ENCODE data around the gene PHLDA1.

DNA sequence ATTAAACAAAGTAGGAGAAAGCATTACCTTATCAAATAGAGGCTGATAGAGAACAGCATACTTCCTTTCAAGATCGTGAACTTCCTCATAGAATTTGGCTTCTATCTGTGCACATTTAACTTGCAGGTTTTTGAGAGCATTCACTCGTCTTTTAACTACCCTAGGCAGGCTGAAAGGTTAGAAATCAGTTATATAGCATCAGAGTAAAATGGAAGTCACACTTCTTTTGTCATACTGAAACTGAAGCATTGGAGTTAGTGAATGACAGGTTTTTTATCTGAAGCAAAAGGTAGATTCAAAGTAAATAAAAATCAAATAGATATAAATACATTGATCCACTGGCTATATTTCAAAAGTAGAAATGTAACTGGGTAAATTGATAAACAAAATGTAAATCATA lies 28.5 kb upstream of the PHLDA1 start:
- TF ChIP-seq, protein P1, sequence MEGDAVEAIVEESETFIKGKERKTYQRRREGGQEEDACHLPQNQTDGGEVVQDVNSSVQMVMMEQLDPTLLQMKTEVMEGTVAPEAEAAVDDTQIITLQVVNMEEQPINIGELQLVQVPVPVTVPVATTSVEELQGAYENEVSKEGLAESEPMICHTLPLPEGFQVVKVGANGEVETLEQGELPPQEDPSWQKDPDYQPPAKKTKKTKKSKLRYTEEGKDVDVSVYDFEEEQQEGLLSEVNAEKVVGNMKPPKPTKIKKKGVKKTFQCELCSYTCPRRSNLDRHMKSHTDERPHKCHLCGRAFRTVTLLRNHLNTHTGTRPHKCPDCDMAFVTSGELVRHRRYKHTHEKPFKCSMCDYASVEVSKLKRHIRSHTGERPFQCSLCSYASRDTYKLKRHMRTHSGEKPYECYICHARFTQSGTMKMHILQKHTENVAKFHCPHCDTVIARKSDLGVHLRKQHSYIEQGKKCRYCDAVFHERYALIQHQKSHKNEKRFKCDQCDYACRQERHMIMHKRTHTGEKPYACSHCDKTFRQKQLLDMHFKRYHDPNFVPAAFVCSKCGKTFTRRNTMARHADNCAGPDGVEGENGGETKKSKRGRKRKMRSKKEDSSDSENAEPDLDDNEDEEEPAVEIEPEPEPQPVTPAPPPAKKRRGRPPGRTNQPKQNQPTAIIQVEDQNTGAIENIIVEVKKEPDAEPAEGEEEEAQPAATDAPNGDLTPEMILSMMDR (IDR thresholded peaks at IDR 0.05; ENCODE audit: low read depth, low read length, missing input control): no peak
- TF ChIP-seq EGR1 (IDR thresholded peaks at IDR 0.05; ENCODE audit: low read depth in 2 of 2): no peak
- TF ChIP-seq MAX (IDR thresholded peaks at IDR 0.05): no peak
- no peak for TF ChIP-seq SP1 (IDR thresholded peaks at IDR 0.05)
- no peak for TF ChIP-seq YY1 (IDR thresholded peaks at IDR 0.05)
- no peak for TF ChIP-seq JUND (IDR thresholded peaks at IDR 0.05)

All from liver (tissue), 3 donors.